Stimulated activated naive CD8-positive, alpha-beta T cell treated with anti-CD3 and anti-CD28 coated beads, Interleukin-15, Interleukin-2, amounts not matched to agents 100 ng/mL and 50 ng/mL, for 24 hours (primary cell): ENCODE results near the gene MOV10.

Source experiments
- H3K27ac Mint-ChIP-seq: one replicate; pipeline ENCODE4 v1.8.0; 2021; ENCODE audit warnings: mild to moderate bottlenecking, mixed read lengths
- H3K27me3 Mint-ChIP-seq: one replicate; pipeline ENCODE4 v1.8.0; 2021; ENCODE audit warnings: mixed read lengths
- H3K36me3 Mint-ChIP-seq: one replicate; pipeline ENCODE4 v1.8.0; 2021; ENCODE audit warnings: low read depth, mixed read lengths
- H3K4me1 Mint-ChIP-seq: one replicate; pipeline ENCODE4 v1.8.0; 2021; ENCODE audit warnings: low read depth, mixed read lengths
- H3K4me3 Mint-ChIP-seq: one replicate; pipeline ENCODE4 v1.8.0; 2021; ENCODE audit warnings: mild to moderate bottlenecking, mixed read lengths
- H3K9me3 Mint-ChIP-seq: one replicate; pipeline ENCODE4 v1.8.0; 2021; ENCODE audit warnings: mixed read lengths

The MOV10 gene

DNA sequence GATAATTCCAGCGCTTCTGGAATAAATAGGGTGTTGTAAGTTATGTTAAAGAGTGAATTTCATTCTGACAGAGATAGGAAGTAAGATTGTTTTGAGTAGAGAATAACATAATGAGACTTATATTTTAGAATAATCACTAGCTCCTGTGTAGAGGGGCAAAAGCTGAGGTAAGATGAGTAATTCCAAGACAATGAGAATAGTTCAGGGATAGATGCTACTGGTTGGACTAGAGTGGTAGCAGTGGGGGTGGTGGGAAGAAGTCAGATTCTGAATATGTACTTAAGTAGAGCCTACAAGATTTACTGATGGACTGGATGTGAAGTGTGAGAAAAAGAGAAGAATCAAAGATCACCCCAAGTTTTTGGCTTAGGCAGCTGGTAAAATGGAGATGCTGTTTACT, 23.3 kb upstream of the MOV10 start:
- Mint-ChIP-seq H3K9me3 (no peaks in the 10 kb centered on the region), H3K27ac (no peak overlapping the region), H3K36me3 (peaks cover 72% of the 10 kb centered on the region), H3K27me3 (no peaks in the 10 kb centered on the region), H3K4me1 (peaks cover 15% of the 10 kb centered on the region), H3K4me3 (no peak overlapping the region)

DNA sequence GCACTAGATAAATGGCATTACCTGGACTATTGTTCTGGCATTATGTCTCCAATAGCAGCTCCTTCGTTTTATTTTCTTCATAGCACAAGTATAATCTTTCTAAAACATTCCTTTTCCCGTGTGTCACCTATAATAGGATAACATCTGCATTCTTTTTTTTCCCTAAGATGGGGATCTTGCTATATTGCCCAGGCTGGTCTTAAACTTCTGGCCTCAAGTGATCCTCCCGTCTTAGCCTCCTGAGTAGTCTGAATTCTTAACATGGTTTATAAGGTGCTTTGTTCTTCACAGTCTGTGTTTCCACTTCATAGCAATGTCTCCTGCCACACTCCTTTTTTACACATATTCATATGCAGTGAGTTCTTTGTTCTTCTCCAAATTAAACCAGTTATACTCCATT, 8.6 kb upstream of the MOV10 start:
- Mint-ChIP-seq H3K9me3 (no peaks in the 10 kb centered on the region), H3K36me3 (peaks cover 82% of the 10 kb centered on the region), H3K27ac (peak overlapping the region; percentile 9), H3K4me1 (peaks cover 34% of the 10 kb centered on the region), H3K4me3 (no peak overlapping the region), H3K27me3 (no peaks in the 10 kb centered on the region)

DNA sequence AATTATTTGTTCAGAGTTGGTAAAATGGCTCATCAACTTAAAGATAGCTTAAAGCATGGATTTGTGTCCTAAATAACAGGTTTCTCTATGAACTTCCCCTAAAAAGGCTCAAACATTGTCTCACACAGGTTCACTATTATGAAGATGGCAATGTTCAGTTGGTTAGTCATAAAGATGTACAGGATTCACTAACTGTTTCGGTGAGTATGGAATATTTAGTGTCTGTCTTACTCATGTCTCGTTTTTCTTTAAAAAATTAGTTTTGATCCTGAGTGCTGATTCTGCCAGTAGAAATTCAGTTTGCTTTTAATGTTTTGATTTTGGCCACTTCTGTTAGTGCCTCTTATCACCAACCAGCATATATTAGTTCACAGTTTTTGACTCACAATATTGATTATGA, 7.5 kb upstream of the MOV10 start:
- H3K27ac Mint-ChIP-seq, result peak overlapping the region; percentile 74
- H3K36me3 Mint-ChIP-seq, result peaks cover 82% of the 10 kb centered on the region
- H3K4me1 Mint-ChIP-seq, result peaks cover 34% of the 10 kb centered on the region
- no peak overlapping the region for H3K4me3 Mint-ChIP-seq
- H3K27me3 Mint-ChIP-seq, result no peaks in the 10 kb centered on the region
- no peaks in the 10 kb centered on the region for H3K9me3 Mint-ChIP-seq

DNA sequence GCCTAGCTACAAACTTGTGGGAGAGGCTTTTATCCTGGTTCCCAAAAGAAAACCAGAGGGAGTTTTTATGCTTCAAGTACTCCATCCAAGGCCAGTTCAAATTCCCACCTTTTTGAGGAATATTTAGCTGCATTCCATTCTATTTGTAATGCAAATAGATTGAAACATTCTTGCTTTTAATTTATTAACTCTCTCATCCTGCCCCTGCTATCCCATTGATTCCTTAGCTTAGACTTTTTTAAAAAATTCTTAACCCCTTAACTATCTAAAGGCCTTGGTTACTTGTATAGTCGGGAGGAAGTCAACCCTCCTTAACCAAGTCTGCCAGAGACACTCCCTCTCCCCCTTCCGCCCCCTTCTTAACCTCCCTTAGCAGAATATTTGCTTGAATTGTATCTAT, 2.5 kb upstream of the MOV10 start:
- peaks cover 72% of the 10 kb centered on the region for H3K36me3 Mint-ChIP-seq
- no peak overlapping the region for H3K4me3 Mint-ChIP-seq
- H3K27ac Mint-ChIP-seq, result no peak overlapping the region
- peaks cover 59% of the 10 kb centered on the region for H3K4me1 Mint-ChIP-seq
- H3K9me3 Mint-ChIP-seq, result no peaks in the 10 kb centered on the region
- no peaks in the 10 kb centered on the region for H3K27me3 Mint-ChIP-seq

DNA sequence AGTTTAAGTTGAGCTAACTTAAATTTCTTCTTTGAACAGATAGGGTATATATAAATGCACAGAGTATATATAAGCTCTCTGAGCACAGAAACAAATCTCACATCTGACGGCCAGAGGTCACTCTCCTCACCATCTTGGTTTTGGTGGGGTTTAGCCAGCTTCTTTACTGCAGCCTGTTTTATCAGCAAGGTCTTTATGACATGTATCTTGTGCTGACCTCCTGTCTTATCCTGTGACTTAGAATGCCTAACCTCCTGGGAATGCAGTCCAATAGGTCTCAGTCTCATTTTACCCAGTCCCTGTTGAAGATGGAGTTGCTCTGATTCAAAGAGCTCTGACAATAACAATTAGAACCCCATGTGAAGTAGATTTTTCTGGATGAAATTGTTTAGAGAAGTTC, 1.6 kb upstream of the MOV10 start:
- H3K27ac Mint-ChIP-seq, result peak overlapping the region; percentile 9
- H3K27me3 Mint-ChIP-seq, result no peaks in the 10 kb centered on the region
- H3K9me3 Mint-ChIP-seq, result no peaks in the 10 kb centered on the region
- H3K4me1 Mint-ChIP-seq, result peaks cover 56% of the 10 kb centered on the region
- peaks cover 64% of the 10 kb centered on the region for H3K36me3 Mint-ChIP-seq
- no peak overlapping the region for H3K4me3 Mint-ChIP-seq

DNA sequence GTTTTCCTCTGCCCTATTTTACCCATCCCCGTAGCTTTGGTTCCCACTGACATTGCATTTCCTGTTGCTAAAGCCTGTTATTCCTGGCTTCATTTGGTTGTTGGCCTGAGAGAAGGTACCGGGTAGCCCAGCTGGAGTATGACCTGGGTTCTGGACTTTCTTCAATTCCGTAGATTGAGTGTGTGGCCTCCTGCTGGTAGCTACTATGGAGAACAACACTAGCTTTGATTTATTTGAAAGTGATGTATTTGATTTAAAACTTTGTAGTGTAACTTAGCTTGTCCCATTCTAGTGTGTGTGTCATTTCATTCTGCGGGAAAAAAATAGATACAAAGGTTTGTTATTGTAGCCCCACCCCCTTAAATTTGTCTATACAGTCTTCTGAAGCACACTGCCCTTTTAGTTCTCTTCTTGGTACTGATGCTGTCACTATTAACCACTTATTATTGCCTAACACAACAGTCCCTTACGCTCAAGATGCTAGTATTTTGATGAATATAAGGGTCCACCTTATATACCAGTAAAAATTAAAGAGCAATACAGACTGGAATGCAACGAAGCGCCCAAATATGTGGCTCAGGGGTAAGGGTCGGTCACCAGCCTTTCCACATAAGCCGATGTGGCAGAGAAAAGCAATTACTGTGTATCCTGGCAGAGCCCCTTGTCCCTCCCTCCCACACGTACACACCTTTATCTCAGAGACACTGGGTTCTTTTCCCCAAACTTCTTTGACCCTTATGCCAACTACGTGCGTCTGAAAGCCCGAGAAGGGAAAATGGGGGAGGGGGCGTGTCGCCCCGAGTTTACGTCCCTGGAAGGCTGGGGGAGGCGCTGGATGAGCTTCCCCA, 643 bp upstream of the MOV10 start:
- Mint-ChIP-seq H3K36me3 (peaks cover 57% of the 10 kb centered on the region), H3K27me3 (no peaks in the 10 kb centered on the region), H3K4me1 (peaks cover 55% of the 10 kb centered on the region), H3K4me3 (peak overlapping the region; percentile 90), H3K9me3 (no peaks in the 10 kb centered on the region), H3K27ac (peak overlapping the region; percentile 94)

DNA sequence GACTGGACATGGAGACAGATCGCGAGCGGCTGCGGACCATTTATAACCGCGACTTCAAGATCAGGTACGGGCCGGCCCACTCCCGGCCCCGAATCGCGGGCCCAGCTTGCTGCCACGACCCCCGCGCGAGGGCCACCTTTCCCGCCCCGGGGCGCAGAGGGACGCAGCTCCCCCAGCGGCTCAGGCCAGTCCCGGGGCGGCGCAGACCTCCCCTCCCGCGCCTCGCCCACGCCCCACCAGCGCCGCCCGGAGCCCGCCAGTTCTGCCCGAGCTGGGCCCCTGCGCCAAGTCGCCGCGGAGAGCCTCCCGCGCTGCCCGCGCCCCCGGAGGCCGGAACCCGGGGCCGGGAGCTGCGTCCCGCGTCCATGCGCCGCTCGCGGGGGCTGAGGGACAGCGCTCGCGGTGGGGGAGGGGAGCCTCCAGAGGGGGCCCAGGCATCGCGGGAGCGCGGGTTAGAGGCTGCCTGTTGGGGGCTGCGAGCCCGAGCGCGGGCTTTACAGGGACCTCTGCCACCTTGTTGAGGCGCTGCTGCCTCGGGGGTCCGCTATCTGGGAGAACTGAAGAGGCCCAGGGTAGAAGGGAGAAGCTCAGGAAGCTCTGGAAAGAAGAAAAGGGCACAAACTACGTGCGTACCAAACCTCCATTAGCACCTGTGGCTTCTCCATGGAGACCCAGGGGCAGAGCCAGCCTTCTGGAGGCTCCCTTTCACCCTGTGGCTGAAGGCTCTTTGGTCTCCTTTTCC, 698 bp downstream of the MOV10 start:
- Mint-ChIP-seq H3K4me1 (peaks cover 47% of the 10 kb centered on the region), H3K36me3 (peaks cover 48% of the 10 kb centered on the region), H3K9me3 (peaks cover 3% of the 10 kb centered on the region), H3K27ac (peak overlapping the region; percentile 94), H3K4me3 (peak overlapping the region; percentile 90), H3K27me3 (no peaks in the 10 kb centered on the region)

DNA sequence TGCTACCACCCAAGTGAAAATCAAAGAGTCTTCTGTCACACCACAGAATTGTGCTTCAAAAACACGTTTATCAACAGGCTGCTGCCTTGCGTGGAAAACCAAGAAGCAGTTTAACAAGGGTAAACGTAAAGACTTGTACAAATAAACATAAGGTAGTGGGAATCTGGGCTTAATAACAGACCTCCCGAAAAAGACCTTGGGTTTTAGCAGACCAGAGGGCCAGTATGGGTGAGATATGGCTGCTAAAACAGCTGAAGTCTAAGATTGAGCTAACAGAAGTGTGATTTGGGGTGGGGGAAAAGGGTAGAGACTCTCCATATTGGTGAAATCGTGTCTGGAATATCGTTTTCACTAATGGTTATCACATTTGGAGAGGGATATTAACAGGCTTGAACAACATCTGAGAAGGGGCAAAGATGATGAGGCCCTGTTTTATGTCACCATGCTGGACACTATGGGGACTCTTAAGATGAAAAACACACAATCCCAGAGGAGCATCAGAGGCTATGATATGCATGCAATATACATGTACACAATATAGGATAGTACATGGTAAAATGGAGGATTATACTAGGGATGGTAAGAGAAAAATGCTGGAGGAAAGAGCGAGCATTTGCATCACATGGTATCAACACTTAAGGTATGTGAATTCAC, 1.4 kb downstream of the MOV10 start:
- peaks cover 47% of the 10 kb centered on the region for H3K4me1 Mint-ChIP-seq
- peaks cover 41% of the 10 kb centered on the region for H3K36me3 Mint-ChIP-seq
- H3K9me3 Mint-ChIP-seq, result peaks cover 3% of the 10 kb centered on the region
- H3K4me3 Mint-ChIP-seq, result peak overlapping the region; percentile 81
- H3K27me3 Mint-ChIP-seq, result no peaks in the 10 kb centered on the region
- peak overlapping the region; percentile 66 for H3K27ac Mint-ChIP-seq

DNA sequence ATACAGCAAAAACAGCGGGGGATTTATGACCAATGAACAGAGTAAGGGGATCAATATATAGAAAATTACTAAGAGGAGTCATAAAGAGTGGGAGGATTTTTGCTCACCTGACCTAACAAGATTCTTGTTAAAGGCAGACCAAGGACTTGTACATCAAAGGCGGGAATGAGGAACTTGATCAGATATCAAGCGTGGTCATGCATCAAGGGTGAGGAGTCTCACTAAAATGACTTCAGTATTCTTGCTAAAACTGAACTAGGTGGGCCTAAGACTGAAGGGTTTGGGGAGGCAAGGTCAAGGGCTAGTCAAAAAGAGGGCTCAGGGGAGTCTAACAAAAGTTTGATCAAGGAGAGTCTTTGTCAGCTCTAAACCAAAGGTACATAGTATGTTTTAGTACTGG, 2.1 kb downstream of the MOV10 start:
- Mint-ChIP-seq H3K36me3 (peaks cover 34% of the 10 kb centered on the region), H3K4me3 (peak overlapping the region; percentile 32), H3K4me1 (peaks cover 47% of the 10 kb centered on the region), H3K27ac (no peak overlapping the region), H3K9me3 (peaks cover 3% of the 10 kb centered on the region), H3K27me3 (no peaks in the 10 kb centered on the region)

DNA sequence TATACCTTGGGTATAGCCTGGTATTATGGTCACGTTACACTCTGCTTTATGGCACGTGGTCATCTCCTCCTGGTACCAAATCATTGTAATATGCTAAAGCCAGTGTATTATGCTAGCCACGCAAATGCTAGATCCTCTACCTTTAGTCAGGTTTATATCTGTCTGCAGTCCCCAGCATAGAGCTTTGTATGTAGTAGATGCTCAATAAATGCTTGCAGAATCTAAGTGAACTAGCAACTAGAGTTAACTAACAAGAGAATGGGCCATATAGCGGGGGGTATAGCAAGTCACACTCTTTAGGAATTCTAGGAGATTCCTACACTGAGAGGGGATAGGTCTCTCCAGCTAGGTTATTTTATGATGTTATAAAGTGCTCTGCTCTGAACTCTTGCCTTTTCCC, 3.0 kb downstream of the MOV10 start:
- no peak overlapping the region for H3K4me3 Mint-ChIP-seq
- H3K36me3 Mint-ChIP-seq, result peaks cover 25% of the 10 kb centered on the region
- H3K27me3 Mint-ChIP-seq, result no peaks in the 10 kb centered on the region
- peaks cover 47% of the 10 kb centered on the region for H3K4me1 Mint-ChIP-seq
- H3K27ac Mint-ChIP-seq, result no peak overlapping the region
- peaks cover 3% of the 10 kb centered on the region for H3K9me3 Mint-ChIP-seq

DNA sequence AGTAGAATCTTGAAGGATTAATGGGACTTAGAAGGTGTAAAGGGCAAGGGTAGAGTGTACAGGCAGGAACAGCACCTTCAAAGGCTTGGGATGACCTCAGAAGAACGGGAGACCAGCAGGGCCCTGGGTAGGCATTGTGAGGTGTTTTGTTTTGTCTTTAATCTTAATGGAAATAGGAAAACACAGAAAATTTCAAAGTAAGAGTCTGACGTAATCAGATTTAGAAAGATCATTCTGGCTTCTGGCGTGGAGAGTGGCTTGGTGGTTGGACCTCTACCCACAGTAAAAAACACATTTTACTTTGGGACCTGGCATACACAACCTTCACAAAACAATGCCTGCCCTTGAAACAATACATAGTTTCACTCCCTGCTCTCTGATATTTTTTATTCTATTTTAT, 4.1 kb downstream of the MOV10 start:
- peak overlapping the region; percentile 80 for H3K27ac Mint-ChIP-seq
- peaks cover 40% of the 10 kb centered on the region for H3K4me1 Mint-ChIP-seq
- no peaks in the 10 kb centered on the region for H3K27me3 Mint-ChIP-seq
- peaks cover 20% of the 10 kb centered on the region for H3K36me3 Mint-ChIP-seq
- peaks cover 3% of the 10 kb centered on the region for H3K9me3 Mint-ChIP-seq
- no peak overlapping the region for H3K4me3 Mint-ChIP-seq

DNA sequence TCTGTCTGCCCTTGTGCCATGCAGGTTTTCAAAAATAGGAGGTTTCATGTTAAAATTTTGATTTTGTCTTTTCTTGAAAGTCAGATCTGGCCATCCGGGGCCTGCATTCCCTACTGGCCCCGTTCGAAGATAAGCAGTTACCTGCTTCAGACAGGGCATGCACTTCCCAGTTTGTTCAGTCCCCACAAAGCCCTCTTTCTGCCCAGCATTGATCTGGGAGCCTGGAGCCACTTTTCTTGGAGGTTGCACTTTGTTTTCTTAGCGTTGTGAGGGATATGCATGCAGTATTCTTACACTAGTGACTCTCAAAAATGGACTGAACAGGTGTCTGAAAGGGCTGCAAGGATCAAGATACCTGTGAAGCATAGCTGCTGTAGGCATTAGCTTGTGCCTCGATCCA, 11.5 kb downstream of the MOV10 start:
- Mint-ChIP-seq H3K9me3 (no peaks in the 10 kb centered on the region), H3K27me3 (no peaks in the 10 kb centered on the region), H3K36me3 (peaks cover 10% of the 10 kb centered on the region), H3K4me3 (no peak overlapping the region), H3K27ac (no peak overlapping the region), H3K4me1 (peaks cover 7% of the 10 kb centered on the region)

DNA sequence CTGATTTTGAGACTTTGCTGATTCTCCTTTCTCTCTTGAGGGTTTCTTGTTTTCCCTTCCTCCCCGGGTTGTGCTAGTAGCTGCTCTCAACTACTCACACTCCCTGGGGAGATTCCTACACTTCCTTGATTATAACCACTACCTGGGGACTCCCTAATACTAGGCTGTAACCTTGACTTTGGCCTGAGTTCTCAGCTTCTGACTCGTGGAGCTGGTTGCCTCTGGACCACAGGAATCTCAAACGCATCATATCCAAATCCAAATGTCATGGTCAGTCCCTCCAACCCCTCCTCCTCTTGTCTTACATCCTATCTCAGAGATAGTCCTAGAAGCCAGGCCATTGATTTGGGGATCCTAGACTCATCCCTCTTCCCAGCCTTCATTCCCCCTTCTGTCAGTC, 12.0 kb downstream of the MOV10 start:
- Mint-ChIP-seq H3K9me3 (no peaks in the 10 kb centered on the region), H3K27me3 (no peaks in the 10 kb centered on the region), H3K27ac (peak overlapping the region; percentile 63), H3K36me3 (peaks cover 10% of the 10 kb centered on the region), H3K4me3 (no peak overlapping the region), H3K4me1 (peaks cover 7% of the 10 kb centered on the region)

DNA sequence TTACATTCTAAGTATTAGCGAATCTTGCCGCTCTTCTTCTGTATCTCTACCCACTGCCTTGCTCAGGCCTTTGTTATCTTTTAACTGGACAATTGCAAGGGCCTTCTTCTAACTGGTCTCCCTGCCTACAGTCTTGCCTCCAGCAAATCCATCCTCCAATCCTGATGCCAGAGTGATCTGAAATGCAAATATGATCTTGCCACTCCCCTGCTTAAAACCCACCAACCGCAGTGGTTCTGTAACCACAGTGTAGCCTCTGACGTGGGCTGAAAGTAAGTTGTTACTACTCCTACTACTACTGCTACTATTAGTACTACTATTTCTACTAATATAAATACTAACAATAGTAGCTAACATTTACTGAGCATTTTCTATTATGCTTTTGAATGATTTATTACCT, 12.4 kb downstream of the MOV10 start:
- Mint-ChIP-seq H3K36me3 (peaks cover 12% of the 10 kb centered on the region), H3K9me3 (no peaks in the 10 kb centered on the region), H3K4me3 (no peak overlapping the region), H3K4me1 (peaks cover 7% of the 10 kb centered on the region), H3K27me3 (no peaks in the 10 kb centered on the region), H3K27ac (peak overlapping the region; percentile 63)

DNA sequence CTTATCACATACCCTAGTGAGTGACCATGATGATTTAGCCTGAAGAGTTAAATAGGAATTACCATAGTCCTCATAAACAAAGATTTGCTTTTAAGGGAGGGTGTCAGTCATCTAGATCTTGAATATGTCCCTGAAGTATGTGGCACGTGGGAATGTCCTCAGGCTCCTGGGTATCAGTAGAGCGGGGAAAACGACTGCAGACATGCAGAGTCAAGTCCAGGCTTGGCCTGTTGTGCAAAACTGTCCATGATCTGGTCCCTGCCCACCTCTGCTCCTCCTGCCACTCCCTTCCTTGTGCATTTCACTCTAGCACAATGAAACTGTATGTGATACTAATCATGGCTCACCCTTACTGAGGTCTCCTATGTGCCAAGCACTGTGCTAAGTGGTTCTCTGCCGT, 12.9 kb downstream of the MOV10 start:
- H3K27me3 Mint-ChIP-seq, result no peaks in the 10 kb centered on the region
- H3K4me3 Mint-ChIP-seq, result no peak overlapping the region
- no peaks in the 10 kb centered on the region for H3K9me3 Mint-ChIP-seq
- H3K36me3 Mint-ChIP-seq, result peaks cover 17% of the 10 kb centered on the region
- H3K27ac Mint-ChIP-seq, result no peak overlapping the region
- H3K4me1 Mint-ChIP-seq, result peaks cover 7% of the 10 kb centered on the region
